IPS-15b (cell line): ENCODE measurements around the gene NFAT5.
"Not testable (repeated sequence)": the region's sequence is repeated elsewhere in the genome, so short reads cannot be mapped to it uniquely, and the experiment has no call there.

Source experiments
- H3K27me3 ChIP-seq: one replicate; pipeline ENCODE4 v1.6.1; 2013; ENCODE audit warnings: low read length; ENCODE audit not compliant: control insufficient read depth, insufficient read depth
- H3K36me3 ChIP-seq: one replicate; pipeline ENCODE4 v1.6.1; 2013; ENCODE audit warnings: low read length; ENCODE audit not compliant: control insufficient read depth, insufficient read depth
- H3K4me1 ChIP-seq: one replicate; pipeline ENCODE4 v1.6.1; 2013; ENCODE audit warnings: mild to moderate bottlenecking, low read length; ENCODE audit not compliant: control insufficient read depth, insufficient read depth
- H3K4me3 ChIP-seq: one replicate; pipeline ENCODE4 v1.5.1; 2013; ENCODE audit warnings: low read depth, low read length
- H3K9ac ChIP-seq: one replicate; pipeline ENCODE4 v1.6.1; 2013; ENCODE audit warnings: low read depth, mild to moderate bottlenecking, low read length
- H3K9me3 ChIP-seq: one replicate; pipeline ENCODE4 v1.6.1; 2013; ENCODE audit warnings: mild to moderate bottlenecking, low read length; ENCODE audit not compliant: control insufficient read depth, insufficient read depth

Gene NFAT5

DNA sequence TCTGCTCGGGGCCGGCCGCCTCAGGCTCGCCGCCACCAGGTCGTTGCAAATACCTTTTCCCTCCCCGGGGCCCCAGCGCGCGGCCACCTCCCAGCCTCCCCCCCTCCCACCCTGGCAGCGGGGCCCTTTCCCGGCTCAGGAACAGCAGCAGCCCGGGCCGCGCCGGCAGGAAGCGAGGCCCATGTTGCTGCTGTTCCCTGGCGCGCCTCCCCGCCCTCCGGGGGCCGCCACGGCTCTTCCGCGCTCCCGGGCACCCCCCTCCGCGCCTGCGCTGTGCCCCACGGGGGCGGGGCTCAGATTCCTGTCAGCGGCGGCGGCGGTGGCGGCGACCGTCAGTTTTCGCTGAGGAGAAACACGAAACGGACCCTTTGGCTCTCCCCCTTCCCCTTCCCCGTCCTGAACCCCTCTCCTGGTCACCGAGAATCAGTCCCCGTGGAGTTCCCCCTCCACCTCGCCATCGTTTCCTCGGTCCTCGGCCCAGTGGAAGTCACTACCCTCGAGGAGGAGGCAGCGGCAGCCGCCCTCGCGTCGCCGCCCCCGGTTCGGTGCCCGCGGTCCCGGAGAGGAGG is at the start of gene NFAT5:
TSS of gene NFAT5 (plus strand) at position 296 of the 569 bp plus-strand sequence. CDS start 336 bp downstream, outside the sequence.
- Histone ChIP-seq H3K27me3 (no peaks in the 10 kb centered on the region), H3K36me3 (no peaks in the 10 kb centered on the region), H3K9ac (peak within 1 kb of the TSS; percentile 79), H3K9me3 (no peaks in the 10 kb centered on the region), H3K4me3 (peak within 1 kb of the TSS; percentile 77), H3K4me1 (peaks cover 22% of the 10 kb centered on the region)

- H3K9me3 ChIP-seq: not testable (repeated sequence)
These were observed 47.9 kb upstream of the NFAT5 start for GRCh38 chr16:69517914-69518313.

DNA sequence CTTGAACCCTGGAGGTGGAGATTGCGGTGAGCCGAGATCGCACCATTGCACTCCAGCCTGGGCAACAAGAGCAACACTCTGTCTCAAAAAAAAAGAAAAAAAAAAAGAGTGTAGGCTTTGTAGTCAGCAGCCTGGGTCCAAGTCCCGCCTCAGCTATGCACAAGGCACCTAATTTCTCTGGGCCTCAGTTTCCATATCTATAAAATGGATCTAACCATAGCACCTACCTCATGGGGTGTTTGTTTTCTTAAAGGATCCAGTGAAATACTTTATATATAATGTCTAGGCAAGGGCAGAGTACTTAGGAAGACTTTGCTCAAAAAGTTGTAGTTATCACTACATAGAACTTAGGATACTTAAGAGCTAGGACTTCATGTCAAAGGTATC is 45.4 kb upstream of the NFAT5 start:
- peaks cover 2% of the 10 kb centered on the region for H3K4me1 ChIP-seq
- peaks cover 4% of the 10 kb centered on the region for H3K9me3 ChIP-seq
- no peak overlapping the region for H3K9ac ChIP-seq
- H3K4me3 ChIP-seq: no peak overlapping the region
- H3K36me3 ChIP-seq: no peaks in the 10 kb centered on the region
- peaks cover 2% of the 10 kb centered on the region for H3K27me3 ChIP-seq

More at GRCh38 chr16:69517914-69518313, 47.9 kb upstream of the NFAT5 start:
- not testable (repeated sequence) for H3K36me3 ChIP-seq, H3K27me3 ChIP-seq, H3K4me1 ChIP-seq, H3K4me3 ChIP-seq, H3K9ac ChIP-seq

GRCh38 chr16:69520800-69521602 is 44.8 kb upstream of the NFAT5 start:
- Histone ChIP-seq H3K9ac (no peak overlapping the region), H3K36me3 (no peaks in the 10 kb centered on the region), H3K4me1 (peaks cover 2% of the 10 kb centered on the region), H3K27me3 (peaks cover 2% of the 10 kb centered on the region), H3K9me3 (peaks cover 4% of the 10 kb centered on the region), H3K4me3 (no peak overlapping the region)

DNA sequence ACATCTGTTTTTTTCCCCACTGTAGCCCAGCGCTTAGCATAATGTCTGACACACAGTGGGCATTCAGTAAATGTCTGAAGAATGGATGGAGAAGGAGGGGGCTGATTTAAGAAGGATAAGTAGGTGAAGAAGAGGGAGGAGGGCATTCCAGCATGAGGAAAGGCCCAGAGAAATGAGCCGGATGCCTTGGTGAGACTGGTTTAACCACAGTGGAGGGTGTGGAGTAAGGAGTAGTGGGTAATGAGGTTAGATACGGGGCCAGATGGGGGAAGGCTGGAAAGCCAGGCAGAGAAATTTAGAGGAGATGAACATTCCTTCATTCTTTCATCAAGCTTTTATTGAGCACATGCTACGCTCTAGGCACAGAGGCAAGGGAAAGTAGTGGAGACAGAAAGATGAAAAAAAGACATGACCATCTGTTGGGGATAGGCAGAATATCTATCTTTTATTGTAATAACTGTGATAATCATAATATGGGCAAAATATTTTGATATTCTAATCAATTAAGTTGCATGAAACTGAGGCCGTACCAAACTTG is 43.7 kb upstream of the NFAT5 start:
- peaks cover 2% of the 10 kb centered on the region for H3K27me3 ChIP-seq
- H3K4me1 ChIP-seq: peaks cover 2% of the 10 kb centered on the region
- no peak overlapping the region for H3K9ac ChIP-seq
- no peak overlapping the region for H3K4me3 ChIP-seq
- peaks cover 4% of the 10 kb centered on the region for H3K9me3 ChIP-seq
- H3K36me3 ChIP-seq: no peaks in the 10 kb centered on the region

GRCh38 chr16:69522732-69523404 is 42.9 kb upstream of the NFAT5 start:
- Histone ChIP-seq H3K9ac (no peak overlapping the region), H3K9me3 (peaks cover 4% of the 10 kb centered on the region), H3K4me3 (no peak overlapping the region), H3K36me3 (no peaks in the 10 kb centered on the region), H3K27me3 (peaks cover 2% of the 10 kb centered on the region), H3K4me1 (peaks cover 2% of the 10 kb centered on the region)

DNA sequence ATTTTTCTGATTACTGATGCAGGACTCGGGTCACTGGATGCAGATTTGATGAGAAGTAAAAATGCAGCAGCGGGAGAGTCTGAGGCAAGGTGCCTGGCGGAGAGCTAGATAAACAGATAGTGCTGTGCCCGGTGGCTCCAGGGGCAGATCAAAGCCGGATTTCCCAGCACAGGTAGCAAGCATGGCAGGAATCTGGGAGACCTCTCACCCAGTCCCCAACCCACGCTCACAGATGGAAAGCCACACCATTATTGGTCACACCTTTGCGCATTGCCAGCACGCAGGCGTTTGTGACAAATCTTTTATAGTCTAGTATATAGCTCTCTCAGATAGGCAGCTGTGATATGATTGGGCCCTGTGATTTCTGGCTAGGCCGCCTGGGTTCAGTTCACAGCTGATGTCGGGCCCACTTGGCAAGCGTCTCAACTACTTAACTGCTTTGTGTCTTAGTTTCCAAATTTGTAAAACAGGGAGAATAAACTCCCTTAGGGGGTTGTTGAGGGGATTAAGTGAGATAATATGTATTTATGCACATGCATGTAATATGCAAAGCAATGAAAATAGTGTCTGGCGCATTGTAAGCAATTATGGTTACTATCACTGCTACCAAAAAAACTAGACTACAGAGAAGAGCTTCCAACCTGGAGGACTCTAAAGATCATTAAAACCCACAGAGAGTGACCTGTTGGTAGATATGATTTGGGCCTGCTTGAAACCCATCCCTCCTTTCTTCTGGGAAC is 42.0 kb upstream of the NFAT5 start:
- H3K9ac ChIP-seq: no peak overlapping the region
- H3K36me3 ChIP-seq: no peaks in the 10 kb centered on the region
- H3K4me3 ChIP-seq: no peak overlapping the region
- peaks cover 2% of the 10 kb centered on the region for H3K4me1 ChIP-seq
- H3K27me3 ChIP-seq: peaks cover 2% of the 10 kb centered on the region
- peaks cover 4% of the 10 kb centered on the region for H3K9me3 ChIP-seq

DNA sequence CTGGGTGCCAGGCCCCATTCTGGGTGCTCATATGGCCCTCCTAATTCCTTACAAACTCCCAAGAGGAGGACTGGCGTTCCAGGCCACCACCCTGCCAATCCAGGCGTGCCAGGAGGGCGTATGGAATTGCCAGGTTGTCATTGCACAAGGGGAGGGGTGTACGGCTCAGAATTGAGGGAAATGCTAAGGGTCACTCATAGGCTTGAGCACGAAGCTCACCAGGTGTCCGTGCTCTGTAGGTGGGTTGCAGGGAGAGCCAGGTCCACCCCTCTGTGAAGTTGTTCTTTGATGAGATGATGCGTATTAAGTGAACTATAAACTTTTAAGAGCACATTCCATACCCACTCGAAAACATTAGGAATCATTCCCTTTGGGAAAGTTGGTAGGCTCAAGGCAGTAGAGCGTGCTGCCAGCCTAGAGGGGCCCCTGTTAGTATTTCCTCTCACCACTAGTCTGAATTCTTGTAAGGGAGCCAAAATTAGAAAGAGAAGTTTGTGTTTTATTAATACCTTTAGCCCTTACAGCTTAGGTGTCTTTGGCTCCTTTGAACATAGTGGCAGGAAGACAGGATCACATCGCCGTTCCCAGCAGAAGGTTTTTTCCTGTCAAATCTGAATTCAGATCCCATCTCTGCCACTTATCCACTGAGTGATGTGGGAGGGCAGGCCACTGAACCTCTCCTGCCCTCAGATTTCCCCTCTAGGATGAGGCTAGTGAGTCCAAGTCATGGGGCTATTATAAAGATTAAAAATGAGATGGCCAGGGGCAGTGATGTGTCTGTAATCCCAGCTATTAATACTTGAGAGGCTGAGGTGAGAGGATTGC is 38.7 kb upstream of the NFAT5 start:
- Histone ChIP-seq H3K4me3 (no peak overlapping the region), H3K36me3 (no peaks in the 10 kb centered on the region), H3K27me3 (no peaks in the 10 kb centered on the region), H3K9me3 (peaks cover 4% of the 10 kb centered on the region), H3K4me1 (peaks cover 8% of the 10 kb centered on the region), H3K9ac (no peak overlapping the region)

DNA sequence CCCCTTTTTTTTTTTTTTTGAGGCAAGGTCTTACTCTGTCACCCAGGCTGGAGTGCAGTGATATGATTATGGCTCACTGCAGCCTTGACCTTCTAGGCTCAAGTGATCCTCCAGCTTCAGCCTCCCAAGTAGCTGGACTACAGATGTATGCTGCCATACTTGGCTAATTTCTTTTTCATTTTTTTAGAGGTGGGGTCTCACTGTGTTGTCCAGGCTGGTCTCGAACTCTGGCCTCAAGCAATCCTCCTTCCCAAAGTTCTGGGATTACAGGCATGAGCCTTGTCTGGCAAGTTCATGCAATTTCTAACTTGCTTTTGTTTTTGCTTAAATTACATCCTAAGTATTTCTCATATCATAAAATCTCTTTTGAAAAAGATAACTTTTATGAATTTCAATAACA is 33.8 kb upstream of the NFAT5 start:
- no peak overlapping the region for H3K9ac ChIP-seq
- H3K9me3 ChIP-seq: no peaks in the 10 kb centered on the region
- H3K4me3 ChIP-seq: no peak overlapping the region
- no peaks in the 10 kb centered on the region for H3K36me3 ChIP-seq
- H3K27me3 ChIP-seq: no peaks in the 10 kb centered on the region
- peaks cover 11% of the 10 kb centered on the region for H3K4me1 ChIP-seq

- Histone ChIP-seq H3K9me3 (no peaks in the 10 kb centered on the region), H3K4me1 (peaks cover 11% of the 10 kb centered on the region), H3K4me3 (peak overlapping the region; percentile 18), H3K27me3 (no peaks in the 10 kb centered on the region), H3K36me3 (no peaks in the 10 kb centered on the region), H3K9ac (no peak overlapping the region)
These were observed 32.9 kb upstream of the NFAT5 start for GRCh38 chr16:69532641-69533455.
